ENCODE data around the gene JRKL. TPM values are rescaled to one million over a fixed set of nuclear protein-coding genes. Genes with fewer than 3 reads are reported as not detected.
A peak's percentile ranks its signal among the peaks of the same experiment; 100 is the strongest.

JRKL gene
- total and polyA plus RNA-seq, 2 of the 13 experiments (the other 11 are each of a cell fraction or from before 2014, with no cell fraction given) = 3.2 to 4.5 TPM

- TF ChIP-seq BRCA1 (CRISPR knock-in tag; IDR thresholded peaks at IDR 0.05) = no peak
- TF ChIP-seq ZNF598 (CRISPR knock-in tag; IDR thresholded peaks at IDR 0.05; ENCODE audit: borderline replicate concordance) = 0 out of 2 replicates have a peak, but pooled peaks have one; percentile 15
- no peak for TF ChIP-seq ZUFSP (CRISPR knock-in tag; IDR thresholded peaks at IDR 0.05; ENCODE audit: borderline replicate concordance)
- TF ChIP-seq NBN (conservative IDR thresholded peaks at IDR 0.05) = no peak
- no peak for TF ChIP-seq RFXAP (CRISPR knock-in tag; IDR thresholded peaks at IDR 0.05; ENCODE audit: borderline replicate concordance)
- no peak for TF ChIP-seq U2AF1 (optimal IDR thresholded peaks at IDR 0.05; ENCODE audit: low read depth, low read length)
- TF ChIP-seq ZNF580 (CRISPR knock-in tag; IDR thresholded peaks at IDR 0.05; ENCODE audit: borderline replicate concordance, low read depth) = 0 out of 2 replicates have a peak, but pooled peaks have one; percentile 30
- TF ChIP-seq SRSF1 (optimal IDR thresholded peaks at IDR 0.05; ENCODE audit: low read depth, low read length) = peak; percentile 77
- no peak for TF ChIP-seq IKZF1 (IDR thresholded peaks at IDR 0.05)
- TF ChIP-seq MBD4 (IDR thresholded peaks at IDR 0.05; ENCODE audit: borderline replicate concordance, low read length) = no peak
- TF ChIP-seq REXO4 (CRISPR knock-in tag; IDR thresholded peaks at IDR 0.05; ENCODE audit: borderline replicate concordance) = no peak
- peak; percentile 34; the same call in 1 of the 2 replicates for TF ChIP-seq HDAC2 (CRISPR knock-in tag; IDR thresholded peaks at IDR 0.05)
- no peak for TF ChIP-seq NKX3-1 (CRISPR knock-in tag; IDR thresholded peaks at IDR 0.05)
- peak; percentile 42; the same call in 1 of the 2 replicates for TF ChIP-seq SALL1 (CRISPR knock-in tag; IDR thresholded peaks at IDR 0.05)
- TF ChIP-seq ZMYM2 (CRISPR knock-in tag; IDR thresholded peaks at IDR 0.05) = peak; percentile 48; the same call in 1 of the 2 replicates
- no peak for TF ChIP-seq TP53 (CRISPR knock-in tag; conservative IDR thresholded peaks at IDR 0.05)
- no peak for TF ChIP-seq JARID2 (CRISPR knock-in tag; IDR thresholded peaks at IDR 0.05; ENCODE audit: insufficient replicate concordance)
- TF ChIP-seq AFF4 (CRISPR knock-in tag; IDR thresholded peaks at IDR 0.05) = 0 out of 2 replicates have a peak, but pooled peaks have one; percentile 19
- TF ChIP-seq POGZ (CRISPR knock-in tag; IDR thresholded peaks at IDR 0.05) = peak; percentile 24; the same call in 1 of the 2 replicates
- TF ChIP-seq ZNF280D (CRISPR knock-in tag; IDR thresholded peaks at IDR 0.05) = 0 out of 2 replicates have a peak, but pooled peaks have one; percentile 31
Measured at GRCh38 chr11:96341211-96342013, 48.4 kb upstream of the JRKL start (continued).

All from HepG2 (cell line).